ENCODE measurements around the gene KIAA0232.
"Not testable (repeated sequence)": the region's sequence is repeated elsewhere in the genome, so short reads cannot be mapped to it uniquely, and the experiment has no call there.

DNA sequence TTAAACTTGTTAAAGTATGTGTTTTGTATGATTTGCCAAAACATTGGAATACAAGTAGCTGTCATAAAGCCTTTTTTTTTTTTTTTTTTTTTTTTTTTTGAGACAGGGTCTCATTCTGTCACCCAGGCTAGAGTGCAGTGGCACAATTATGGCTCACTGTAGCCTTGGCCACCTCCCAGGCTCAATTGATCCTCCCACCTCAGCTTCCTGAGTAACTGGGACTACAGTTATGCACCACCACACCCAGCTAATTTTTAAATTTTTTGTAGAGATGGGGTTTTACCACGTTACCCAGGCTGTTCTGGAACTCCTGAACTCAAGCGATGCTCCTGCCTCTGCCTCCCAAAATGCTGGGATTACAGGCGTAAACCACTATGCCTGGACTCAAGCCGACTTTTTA lies 8.7 kb downstream of the KIAA0232 start:
- TF ChIP-seq, protein P1, sequence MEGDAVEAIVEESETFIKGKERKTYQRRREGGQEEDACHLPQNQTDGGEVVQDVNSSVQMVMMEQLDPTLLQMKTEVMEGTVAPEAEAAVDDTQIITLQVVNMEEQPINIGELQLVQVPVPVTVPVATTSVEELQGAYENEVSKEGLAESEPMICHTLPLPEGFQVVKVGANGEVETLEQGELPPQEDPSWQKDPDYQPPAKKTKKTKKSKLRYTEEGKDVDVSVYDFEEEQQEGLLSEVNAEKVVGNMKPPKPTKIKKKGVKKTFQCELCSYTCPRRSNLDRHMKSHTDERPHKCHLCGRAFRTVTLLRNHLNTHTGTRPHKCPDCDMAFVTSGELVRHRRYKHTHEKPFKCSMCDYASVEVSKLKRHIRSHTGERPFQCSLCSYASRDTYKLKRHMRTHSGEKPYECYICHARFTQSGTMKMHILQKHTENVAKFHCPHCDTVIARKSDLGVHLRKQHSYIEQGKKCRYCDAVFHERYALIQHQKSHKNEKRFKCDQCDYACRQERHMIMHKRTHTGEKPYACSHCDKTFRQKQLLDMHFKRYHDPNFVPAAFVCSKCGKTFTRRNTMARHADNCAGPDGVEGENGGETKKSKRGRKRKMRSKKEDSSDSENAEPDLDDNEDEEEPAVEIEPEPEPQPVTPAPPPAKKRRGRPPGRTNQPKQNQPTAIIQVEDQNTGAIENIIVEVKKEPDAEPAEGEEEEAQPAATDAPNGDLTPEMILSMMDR (IDR thresholded peaks at IDR 0.05; ENCODE audit: low read depth, low read length, missing input control), result not testable (repeated sequence)
- TF ChIP-seq TAF1 (conservative IDR thresholded peaks at IDR 0.05); SP1 (IDR thresholded peaks at IDR 0.05); EGR1 (IDR thresholded peaks at IDR 0.05; ENCODE audit: low read depth in 2 of 2); RAD21 (IDR thresholded peaks at IDR 0.05); YY1 (IDR thresholded peaks at IDR 0.05); JUND (IDR thresholded peaks at IDR 0.05): not testable (repeated sequence)
- TF ChIP-seq, protein P2, sequence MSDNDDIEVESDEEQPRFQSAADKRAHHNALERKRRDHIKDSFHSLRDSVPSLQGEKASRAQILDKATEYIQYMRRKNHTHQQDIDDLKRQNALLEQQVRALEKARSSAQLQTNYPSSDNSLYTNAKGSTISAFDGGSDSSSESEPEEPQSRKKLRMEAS (IDR thresholded peaks at IDR 0.05), result not testable (repeated sequence)
- TF ChIP-seq, protein P3, sequence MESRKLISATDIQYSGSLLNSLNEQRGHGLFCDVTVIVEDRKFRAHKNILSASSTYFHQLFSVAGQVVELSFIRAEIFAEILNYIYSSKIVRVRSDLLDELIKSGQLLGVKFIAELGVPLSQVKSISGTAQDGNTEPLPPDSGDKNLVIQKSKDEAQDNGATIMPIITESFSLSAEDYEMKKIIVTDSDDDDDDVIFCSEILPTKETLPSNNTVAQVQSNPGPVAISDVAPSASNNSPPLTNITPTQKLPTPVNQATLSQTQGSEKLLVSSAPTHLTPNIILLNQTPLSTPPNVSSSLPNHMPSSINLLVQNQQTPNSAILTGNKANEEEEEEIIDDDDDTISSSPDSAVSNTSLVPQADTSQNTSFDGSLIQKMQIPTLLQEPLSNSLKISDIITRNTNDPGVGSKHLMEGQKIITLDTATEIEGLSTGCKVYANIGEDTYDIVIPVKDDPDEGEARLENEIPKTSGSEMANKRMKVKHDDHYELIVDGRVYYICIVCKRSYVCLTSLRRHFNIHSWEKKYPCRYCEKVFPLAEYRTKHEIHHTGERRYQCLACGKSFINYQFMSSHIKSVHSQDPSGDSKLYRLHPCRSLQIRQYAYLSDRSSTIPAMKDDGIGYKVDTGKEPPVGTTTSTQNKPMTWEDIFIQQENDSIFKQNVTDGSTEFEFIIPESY (IDR thresholded peaks at IDR 0.05), result not testable (repeated sequence)
